OCI-LY7 (cell line): ENCODE results near the gene C2CD4D. TPM values are rescaled to one million over a fixed set of nuclear protein-coding genes. Genes with fewer than 3 reads are reported as not detected.

Experiments used
- BruUV-seq: library from RNA; stranded (reverse); fragments of 400-500 nt; replicated peaks from 2 replicates; lab custom pipeline; 2021; lab: Mats Ljungman, UMichigan
- CTCF ChIA-PET: fragments of 300-600 bp; sonication (Branson Sonifier 250); formaldehyde crosslinking; loops from one replicate; lab custom pipeline; 2022; ENCODE audit warnings: antibody characterized with exemption; ENCODE audit not compliant: unreplicated experiment; lab: Charles Lee
- POLR2A ChIA-PET: fragments of 300-600 bp; sonication (Branson Sonifier 250); formaldehyde crosslinking; loops from one replicate; lab custom pipeline; 2022; ENCODE audit warnings: antibody characterized with exemption; lab: Charles Lee
- DNase-seq: peaks from one replicate; pipeline ENCODE4 v3.0.0-alpha.2; 2015; ENCODE audit warnings: low spot score
- H2AFZ ChIP-seq: fragments of 200-600 bp; sonication (generic), shearing (Covaris generic); 2 replicates; pipeline ENCODE4 v1.6.1; 2014; ENCODE audit warnings: mild to moderate bottlenecking, antibody characterized with exemption, low read length, moderate library complexity
- H3K27ac ChIP-seq: fragments of 200-600 bp; sonication (generic); 2 replicates; pipeline ENCODE4 v1.5.1; 2014; ENCODE audit warnings: mixed run types, low read depth, mild to moderate bottlenecking, moderate library complexity, low read length, inconsistent platforms; ENCODE audit not compliant: poor library complexity, severe bottlenecking
- H3K36me3 ChIP-seq: fragments of 200-600 bp; sonication (generic); 2 replicates; pipeline ENCODE4 v1.6.1; 2014; ENCODE audit warnings: mild to moderate bottlenecking, antibody characterized with exemption, low read length, moderate library complexity, mixed read lengths; ENCODE audit not compliant: insufficient read depth
- H3K4me1 ChIP-seq: fragments of 200-600 bp; sonication (generic); 2 replicates; pipeline ENCODE4 v1.5.1; 2014; ENCODE audit warnings: mild to moderate bottlenecking, low read length; ENCODE audit not compliant: insufficient read depth, poor library complexity, severe bottlenecking
- H3K4me2 ChIP-seq: fragments of 200-600 bp; sonication (generic); 2 replicates; pipeline ENCODE4 v1.6.1; 2014; ENCODE audit warnings: mild to moderate bottlenecking, low read length
- H3K4me3 ChIP-seq: fragments of 200-600 bp; sonication (generic); 2 replicates; pipeline ENCODE4 v1.5.1; 2014; ENCODE audit warnings: mild to moderate bottlenecking, low read depth, low read length; ENCODE audit not compliant: poor library complexity, severe bottlenecking
- H3K79me2 ChIP-seq: fragments of 200-600 bp; sonication (generic); 2 replicates; pipeline ENCODE4 v1.6.1; 2016; ENCODE audit warnings: low read depth, mild to moderate bottlenecking, low read length, moderate library complexity, mixed read lengths; ENCODE audit not compliant: insufficient read depth
- H3K9me2 ChIP-seq: fragments of 200-600 bp; sonication (generic); 2 replicates; pipeline ENCODE4 v1.6.1; 2016; ENCODE audit warnings: mild to moderate bottlenecking, low read length, mixed read lengths; ENCODE audit not compliant: insufficient read depth
- H3K9me3 ChIP-seq: fragments of 200-600 bp; sonication (generic); 2 replicates; pipeline ENCODE4 v1.6.1; 2014; ENCODE audit warnings: mild to moderate bottlenecking, mixed run types, low read length, mixed read lengths
- H4K20me1 ChIP-seq: fragments of 200-600 bp; sonication (generic); 2 replicates; pipeline ENCODE4 v1.6.1; 2014; ENCODE audit warnings: mild to moderate bottlenecking, antibody characterized with exemption, low read length, moderate library complexity, mixed read lengths; ENCODE audit not compliant: insufficient read depth
- EZH2phosphoT487 ChIP-seq: fragments of 200-600 bp; sonication (generic); IDR thresholded peaks from 2 replicates; pipeline ENCODE4 v1.6.1; 2018; ENCODE audit warnings: low read depth, borderline replicate concordance, mild to moderate bottlenecking, mixed run types, antibody characterized with exemption, low read length, moderate library complexity, mixed read lengths
- intact Hi-C: fragments of 100-400 bp; cut with micrococcal nuclease; formaldehyde crosslinking; loops from one replicate; pipeline ENCODE4 v1.10.0; 2022; ENCODE audit not compliant: unreplicated experiment
- total RNA-seq, 2 experiments: library from RNA; depleted of rRNA in 1 of 2; stranded (reverse); fragments of >200 nt in 1 of 2; shearing (Covaris generic) in 1 of 2; gene quantifications; 2 replicates each; pipeline ENCODE4 v1.2.3, GENCODE V29; 2014 to 2022
- TF ChIP-seq, protein P1 (sequence below): fragments of 200-600 bp; sonication (generic); conservative IDR thresholded peaks from 2 replicates; pipeline ENCODE4 v1.5.1; 2014; ENCODE audit warnings: mild to moderate bottlenecking, antibody characterized with exemption, low read length, moderate library complexity, mixed read lengths

Gene C2CD4D
- total RNA-seq, 2 experiments from 2014 or later: not detected

DNA sequence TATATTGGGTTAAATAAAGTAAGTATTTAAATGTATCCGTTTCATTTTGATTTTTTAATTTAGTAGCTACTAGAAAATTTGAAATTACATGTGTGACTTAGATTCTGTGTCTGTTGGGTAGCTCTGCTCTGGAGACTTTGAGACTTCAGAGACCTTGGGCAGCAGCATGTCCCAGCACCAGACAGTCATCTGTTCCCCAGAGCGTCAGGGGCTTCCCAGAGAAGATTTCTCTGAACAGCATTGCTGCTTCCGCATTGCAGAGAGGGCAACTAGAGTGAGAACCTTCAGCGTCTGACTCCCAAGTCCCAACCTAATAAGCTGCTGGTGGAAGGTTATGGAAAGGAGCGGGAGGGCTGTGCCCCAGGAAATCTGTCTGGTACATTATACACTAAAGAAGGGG is 41.0 kb downstream of the C2CD4D start:
- Histone ChIP-seq H3K4me1 (no peaks in the 10 kb centered on the region), H3K4me2 (no peak overlapping the region), H3K36me3 (no peaks in the 10 kb centered on the region), H3K9me3 (no peaks in the 10 kb centered on the region), H3K9me2 (no peaks in the 10 kb centered on the region), H2AFZ (no peak overlapping the region), H4K20me1 (no peaks in the 10 kb centered on the region), H3K4me3 (no peak overlapping the region), H3K79me2 (no peaks in the 10 kb centered on the region), H3K27ac (no peak overlapping the region)
- TF ChIP-seq, protein P1, sequence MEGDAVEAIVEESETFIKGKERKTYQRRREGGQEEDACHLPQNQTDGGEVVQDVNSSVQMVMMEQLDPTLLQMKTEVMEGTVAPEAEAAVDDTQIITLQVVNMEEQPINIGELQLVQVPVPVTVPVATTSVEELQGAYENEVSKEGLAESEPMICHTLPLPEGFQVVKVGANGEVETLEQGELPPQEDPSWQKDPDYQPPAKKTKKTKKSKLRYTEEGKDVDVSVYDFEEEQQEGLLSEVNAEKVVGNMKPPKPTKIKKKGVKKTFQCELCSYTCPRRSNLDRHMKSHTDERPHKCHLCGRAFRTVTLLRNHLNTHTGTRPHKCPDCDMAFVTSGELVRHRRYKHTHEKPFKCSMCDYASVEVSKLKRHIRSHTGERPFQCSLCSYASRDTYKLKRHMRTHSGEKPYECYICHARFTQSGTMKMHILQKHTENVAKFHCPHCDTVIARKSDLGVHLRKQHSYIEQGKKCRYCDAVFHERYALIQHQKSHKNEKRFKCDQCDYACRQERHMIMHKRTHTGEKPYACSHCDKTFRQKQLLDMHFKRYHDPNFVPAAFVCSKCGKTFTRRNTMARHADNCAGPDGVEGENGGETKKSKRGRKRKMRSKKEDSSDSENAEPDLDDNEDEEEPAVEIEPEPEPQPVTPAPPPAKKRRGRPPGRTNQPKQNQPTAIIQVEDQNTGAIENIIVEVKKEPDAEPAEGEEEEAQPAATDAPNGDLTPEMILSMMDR: no peak
- no peak for TF ChIP-seq EZH2phosphoT487
- intact Hi-C loops: loop anchor here (10.0 kb wide), 1 partner anchor 106 kb away; the partner anchor contains the start of gene THEM4
- no TSS peak for BruUV-seq
- CTCF ChIA-PET: no interaction called here
- POLR2A ChIA-PET: interaction anchor here (0.6 to 1.4 kb wide), 2 partner anchors 13 to 233 kb away, joined by 3 read pairs; no protein-coding TSS in a partner anchor
- DNase-seq: no peak

GRCh38 chr1:151790940-151791651 is 48.5 kb downstream of the C2CD4D start:
- CTCF ChIA-PET: no interaction called here
- Histone ChIP-seq H4K20me1 (no peaks in the 10 kb centered on the region), H3K36me3 (no peaks in the 10 kb centered on the region), H3K4me1 (peaks cover 15% of the 10 kb centered on the region), H3K4me3 (peak overlapping the region; percentile 73), H3K4me2 (peak overlapping the region; percentile 98), H3K79me2 (no peaks in the 10 kb centered on the region), H2AFZ (peak overlapping the region; percentile 64), H3K9me3 (no peaks in the 10 kb centered on the region), H3K27ac (no peak overlapping the region), H3K9me2 (no peaks in the 10 kb centered on the region)
- no peak for TF ChIP-seq EZH2phosphoT487
- TF ChIP-seq, protein P1: no peak
- BruUV-seq: TSS peak; percentile 91
- intact Hi-C loops: loop anchor here (10.0 kb wide), 1 partner anchor 114 kb away; the partner anchor contains the start of gene THEM4
- DNase-seq: peak; percentile 9
- POLR2A ChIA-PET: no interaction called here
